Endothelial cell of hepatic sinusoid (primary cell): ENCODE results near the gene SLC24A4.

Experiments
- in situ Hi-C: cut with HindIII; loops from 2 replicates; pipeline ENCODE4 v1.10.0; 2017; ENCODE audit warnings: low sequenced_read_pairs

Gene SLC24A4

GRCh38 chr14:92433407-92433806 lies 110.4 kb downstream of the SLC24A4 start:
- in situ Hi-C loops, result no loop called here

DNA sequence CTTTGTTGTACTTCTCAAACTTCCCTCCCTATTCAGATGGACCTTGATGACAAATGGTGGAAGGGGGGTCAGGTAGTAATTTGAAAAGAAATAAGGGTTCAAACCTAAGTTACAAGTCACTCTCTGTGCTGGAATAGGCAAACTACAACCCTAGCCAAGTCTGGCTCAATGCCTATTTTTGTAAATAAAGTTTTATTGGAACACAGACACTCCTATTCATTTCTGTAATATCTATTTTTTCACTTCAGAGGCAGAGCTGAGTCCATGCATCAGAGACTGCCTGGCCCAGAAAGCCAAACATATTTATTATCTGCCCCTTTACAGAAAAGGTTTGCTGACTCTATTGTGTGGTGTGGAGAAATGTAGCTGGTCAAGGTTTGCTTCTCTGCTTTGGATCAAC lies 112.2 kb downstream of the SLC24A4 start:
- in situ Hi-C loops, result no loop called here

- in situ Hi-C loops, result no loop called here
Observed at GRCh38 chr14:92436115-92436776, 113.3 kb downstream of the SLC24A4 start.

DNA sequence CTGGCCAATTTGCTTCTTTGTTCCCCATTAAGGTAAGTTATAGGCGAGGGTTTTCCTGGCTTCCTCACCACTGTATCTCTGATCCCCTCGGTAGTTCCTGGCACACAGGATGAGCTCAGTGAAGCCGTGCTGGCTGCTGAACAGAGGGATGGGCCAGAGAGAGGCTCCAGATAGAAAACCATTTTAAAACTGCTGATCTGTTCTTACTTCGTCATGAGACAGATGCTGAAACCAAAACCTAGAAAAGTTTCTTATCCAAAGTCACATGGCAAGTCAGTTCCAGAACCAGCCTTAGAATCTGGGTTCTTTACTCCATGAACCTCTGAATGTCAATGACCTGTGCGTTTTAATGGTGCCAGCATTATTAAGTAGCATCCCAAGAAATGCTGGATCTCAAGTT lies 114.3 kb downstream of the SLC24A4 start:
- in situ Hi-C loops, result no loop called here

DNA sequence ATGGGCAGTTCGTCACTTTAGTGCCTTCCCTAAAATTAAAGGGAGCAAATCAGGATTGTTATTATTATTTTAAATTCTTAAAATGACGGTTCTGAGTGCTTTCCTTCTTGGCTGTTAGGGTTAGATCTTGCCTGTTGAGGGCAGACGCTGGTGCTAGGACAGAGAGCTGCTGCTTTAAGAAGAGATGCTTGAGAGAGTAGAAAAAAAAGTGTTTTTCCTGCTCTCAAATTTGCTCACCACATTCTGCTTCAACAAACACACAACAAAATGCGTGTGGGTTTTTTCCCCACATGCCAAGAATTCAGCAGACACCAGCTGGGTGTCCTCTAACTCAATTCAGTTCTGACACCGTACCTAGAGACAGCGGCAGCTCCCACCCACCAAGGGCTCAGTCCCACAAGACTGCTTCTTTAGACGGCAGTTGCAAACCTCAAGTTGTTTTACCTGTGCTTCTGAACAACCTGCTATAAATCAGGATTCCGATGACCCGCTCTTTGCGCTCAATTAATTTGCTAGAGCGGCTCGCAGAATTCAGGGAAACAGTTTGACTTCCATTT lies 114.8 kb downstream of the SLC24A4 start:
- in situ Hi-C loops, result no loop called here

GRCh38 chr14:92439537-92440344 lies 116.8 kb downstream of the SLC24A4 start:
- in situ Hi-C loops, result no loop called here

GRCh38 chr14:92440345-92441003 lies 117.5 kb downstream of the SLC24A4 start:
- in situ Hi-C loops, result no loop called here

DNA sequence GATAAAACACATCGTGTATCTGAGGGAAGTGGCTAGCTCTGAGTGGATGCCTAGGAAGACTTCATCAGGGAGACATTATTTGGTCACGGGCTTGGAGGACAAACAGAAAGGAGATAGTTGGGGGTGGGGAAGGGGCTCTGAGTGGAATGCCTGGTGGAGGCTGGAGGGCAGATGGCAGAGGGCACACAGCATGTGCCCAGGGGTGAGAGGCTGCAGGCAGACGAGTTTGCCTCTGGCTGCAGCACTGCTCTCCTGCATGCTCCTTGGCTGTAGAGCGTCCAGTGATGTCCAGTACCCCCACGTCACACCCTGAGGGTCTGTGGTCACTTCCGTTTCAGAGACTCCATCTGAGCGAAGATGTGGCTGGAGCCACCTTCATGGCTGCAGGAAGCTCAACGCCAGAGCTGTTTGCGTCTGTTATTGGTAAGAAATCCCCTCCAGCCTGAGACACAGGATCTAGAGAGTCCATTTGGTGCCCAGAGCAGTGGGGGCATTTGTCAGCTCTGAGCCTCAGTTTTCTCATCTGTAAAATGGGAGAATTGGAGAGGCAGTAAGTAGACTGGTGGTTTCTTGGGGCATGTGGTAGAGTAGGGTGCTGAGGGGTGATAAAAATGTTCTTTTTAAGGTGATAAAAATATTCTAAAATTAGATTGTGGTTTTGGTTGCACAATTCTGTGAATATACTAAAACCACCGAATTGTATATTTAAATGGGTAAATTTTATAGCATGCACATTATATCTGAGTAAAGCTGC lies 119.0 kb downstream of the SLC24A4 start:
- in situ Hi-C loops, result no loop called here

GRCh38 chr14:92443167-92443566 lies 120.2 kb downstream of the SLC24A4 start:
- in situ Hi-C loops, result no loop called here

DNA sequence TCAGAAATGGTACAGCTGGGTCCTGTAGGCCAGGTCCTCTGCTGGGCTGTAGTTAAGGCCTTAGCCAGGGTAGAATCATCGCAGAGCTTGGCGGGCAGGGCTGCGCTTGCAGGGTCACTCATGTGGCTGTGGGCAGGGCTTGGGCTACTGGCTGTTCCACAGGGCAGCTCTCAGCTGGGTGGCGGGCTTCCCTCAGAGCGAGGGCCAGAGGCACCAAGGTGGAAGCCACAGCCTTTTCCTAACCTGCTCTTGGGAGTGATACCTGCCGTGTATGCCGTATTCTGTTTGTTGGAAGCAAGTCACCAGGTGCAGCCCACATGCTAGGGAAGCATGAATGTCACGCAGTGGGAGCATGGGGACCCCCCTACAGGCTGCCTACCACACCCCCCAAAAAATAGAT lies 120.8 kb downstream of the SLC24A4 start:
- in situ Hi-C loops, result no loop called here

GRCh38 chr14:92446771-92447170 lies 123.8 kb downstream of the SLC24A4 start:
- in situ Hi-C loops, result no loop called here

- in situ Hi-C loops, result no loop called here
Observed at GRCh38 chr14:92447416-92448197, 124.6 kb downstream of the SLC24A4 start.

DNA sequence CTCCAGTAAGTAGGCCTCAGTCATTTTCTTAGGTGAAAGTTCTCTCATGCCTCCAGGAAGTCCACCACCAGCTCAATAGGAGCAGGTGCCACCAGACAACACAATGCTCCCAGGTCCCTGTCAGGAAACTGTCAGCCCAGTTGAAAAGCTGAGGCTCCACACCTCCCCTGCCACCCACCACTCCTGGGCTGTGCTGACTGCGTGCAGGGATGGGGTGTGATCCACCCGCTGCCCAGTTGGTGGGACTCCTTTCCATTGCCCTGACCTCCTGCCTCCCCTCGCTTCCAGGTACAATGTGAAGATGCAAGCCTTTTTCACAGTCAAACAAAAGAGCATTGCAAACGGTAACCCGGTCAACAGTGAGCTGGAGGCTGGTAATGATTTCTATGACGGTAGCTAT lies 125.8 kb downstream of the SLC24A4 start:
- in situ Hi-C loops, result no loop called here

GRCh38 chr14:92449404-92450181 lies 126.6 kb downstream of the SLC24A4 start:
- in situ Hi-C loops, result no loop called here

DNA sequence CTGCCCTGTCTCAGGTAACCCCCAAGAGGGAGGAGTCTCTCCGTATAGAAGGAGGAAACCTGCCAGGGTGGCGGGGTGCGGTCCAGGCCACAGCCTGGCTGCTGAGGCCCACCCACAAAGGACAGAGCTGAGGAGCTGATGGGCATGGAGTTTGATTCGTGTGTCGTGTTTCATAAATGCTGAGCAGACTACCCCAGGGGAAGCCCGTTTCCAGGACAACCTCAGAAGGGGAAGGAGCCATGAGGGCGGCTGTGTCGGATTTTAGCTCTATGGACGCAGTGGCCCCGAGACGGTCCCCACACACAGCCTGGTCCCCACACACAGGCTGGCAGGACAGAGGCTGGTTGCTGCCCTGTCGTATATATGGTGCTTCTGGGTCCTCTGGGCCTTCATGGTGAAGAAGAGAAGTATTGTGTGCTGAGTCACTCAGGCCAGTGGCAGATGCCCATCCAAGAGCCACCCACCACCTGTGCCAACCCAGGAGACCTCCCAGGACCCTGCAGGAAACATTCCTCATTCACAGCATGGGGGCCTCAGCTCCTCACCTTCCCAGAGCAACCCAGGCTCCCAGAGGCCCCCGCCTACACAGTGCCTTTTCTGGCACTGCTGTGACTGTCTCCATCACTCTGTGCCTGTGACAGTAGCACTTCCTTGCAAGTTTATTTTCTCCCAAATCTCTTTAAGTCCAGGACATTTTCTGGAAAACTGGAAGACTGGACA lies 127.5 kb downstream of the SLC24A4 start:
- in situ Hi-C loops, result no loop called here

DNA sequence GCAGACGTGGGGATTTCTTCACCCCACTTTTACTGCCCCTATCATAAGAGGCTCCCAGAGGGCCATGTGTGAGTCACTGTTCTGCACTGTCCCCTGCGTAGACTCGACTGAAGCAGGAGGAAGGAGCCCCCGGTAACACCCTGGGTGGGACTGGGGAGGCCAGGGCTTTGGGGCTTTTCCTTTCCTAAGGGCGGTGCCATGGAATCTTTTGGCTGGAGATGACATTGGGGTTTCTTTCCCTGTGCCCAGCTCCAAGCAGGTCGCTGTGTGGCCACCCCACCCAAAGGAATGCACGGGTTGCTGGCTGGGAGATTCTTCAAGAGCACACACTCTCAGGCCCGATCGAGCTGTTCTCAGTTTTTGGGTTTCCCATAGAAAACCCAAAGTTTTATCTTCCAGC lies 128.3 kb downstream of the SLC24A4 start:
- in situ Hi-C loops, result no loop called here

DNA sequence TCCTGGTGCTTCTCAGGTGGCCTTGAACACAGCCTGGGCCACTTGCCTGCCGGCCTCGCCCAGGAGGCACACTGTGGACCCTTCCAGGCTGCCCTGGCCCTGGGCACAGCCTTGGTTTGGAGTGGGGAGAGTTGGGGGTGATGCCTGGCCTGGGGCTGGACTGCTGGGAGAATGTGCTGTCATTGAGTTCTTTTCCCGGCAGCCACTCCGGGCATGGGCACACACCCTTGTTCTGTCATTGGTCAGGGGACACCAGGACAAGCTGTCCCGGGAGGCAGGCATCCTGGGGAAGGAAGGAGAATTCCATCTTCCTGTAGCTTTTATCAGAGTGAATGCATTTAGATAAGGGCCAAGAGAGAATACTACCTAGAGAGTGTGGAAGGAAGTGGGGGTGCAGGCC lies 128.8 kb downstream of the SLC24A4 start:
- in situ Hi-C loops, result no loop called here

DNA sequence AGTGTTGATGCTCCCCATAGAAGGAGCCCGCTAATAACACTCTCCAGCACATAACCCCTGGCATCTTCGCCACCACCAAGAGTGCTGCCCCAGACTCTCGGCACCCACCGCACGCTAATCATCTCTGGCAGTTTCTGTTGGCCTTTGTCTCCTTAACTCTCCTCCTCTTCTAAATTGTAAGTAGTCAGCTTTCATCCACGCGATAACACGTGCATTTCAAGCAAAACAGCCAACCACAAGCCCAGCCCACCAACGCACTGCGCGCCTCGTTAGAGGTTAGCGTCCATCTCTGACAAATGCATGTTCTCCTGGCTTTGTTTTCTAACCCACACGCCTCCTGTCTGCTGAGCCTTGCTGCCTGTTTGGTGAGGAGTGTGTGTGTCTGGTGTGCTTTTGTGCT lies 129.5 kb downstream of the SLC24A4 start:
- in situ Hi-C loops, result no loop called here

- in situ Hi-C loops, result no loop called here
Observed at GRCh38 chr14:92453691-92454090, 130.7 kb downstream of the SLC24A4 start.
